ENCODE data around the gene ATG101. TPM values are rescaled to one million over a fixed set of nuclear protein-coding genes. Genes with fewer than 3 reads are reported as not detected.

ATG101 gene
- polyA plus RNA-seq, 1 experiment = 163 TPM

GRCh38 chr12:52023976-52024688 lies 45.6 kb upstream of the ATG101 start:
- peak overlapping the region; percentile 61 for H3K4me3 ChIP-seq (ENCODE audit: low read depth, low read length)
- TF ChIP-seq CTCF (IDR thresholded peaks at IDR 0.05; ENCODE audit: insufficient read depth, low read depth, low read length) = no peak
- H3K27me3 ChIP-seq (ENCODE audit: control insufficient read depth, insufficient read depth, low read length) = no peaks in the 10 kb centered on the region
- ChIA-PET POLR2A (no interaction called here), CTCF (interaction anchor here (0.5 to 24.9 kb wide), 24 partner anchors 11 to 323 kb away, joined by 3 to 974 read pairs (median 6); partner anchors contain the start of genes ACVRL1, ATG101, SMIM41 and TAMALIN)
- H3K36me3 ChIP-seq (ENCODE audit: control insufficient read depth, insufficient read depth, low read length) = no peaks in the 10 kb centered on the region
- no peak for DNase-seq (ENCODE audit: low read depth)

GRCh38 chr12:52024845-52025230 lies 44.9 kb upstream of the ATG101 start:
- DNase-seq (ENCODE audit: low read depth) = no peak
- no peak overlapping the region for H3K4me3 ChIP-seq (ENCODE audit: low read depth, low read length)
- H3K27me3 ChIP-seq (ENCODE audit: control insufficient read depth, insufficient read depth, low read length) = no peaks in the 10 kb centered on the region
- no peaks in the 10 kb centered on the region for H3K36me3 ChIP-seq (ENCODE audit: control insufficient read depth, insufficient read depth, low read length)
- ChIA-PET POLR2A (interaction anchor here (0.5 kb wide), 2 partner anchors 18 to 662 kb away, joined by 3 read pairs; partner anchors contain the start of gene TAMALIN), CTCF (interaction anchor here (0.7 to 24.9 kb wide), 35 partner anchors 10 to 860 kb away, joined by 3 to 974 read pairs (median 9); partner anchors contain the start of genes ACVRL1, ATG101, NR4A1 and SMIM41)
- no peak for TF ChIP-seq CTCF (IDR thresholded peaks at IDR 0.05; ENCODE audit: insufficient read depth, low read depth, low read length)

GRCh38 chr12:52026263-52026662 lies 43.5 kb upstream of the ATG101 start:
- CTCF ChIA-PET = interaction anchor here (0.7 to 24.9 kb wide), 32 partner anchors 9 to 853 kb away, joined by 3 to 974 read pairs (median 9); partner anchors contain the start of genes ACVRL1, ATG101, NR4A1 and SMIM41
- TF ChIP-seq CTCF (IDR thresholded peaks at IDR 0.05; ENCODE audit: insufficient read depth, low read depth, low read length) = no peak
- POLR2A ChIA-PET = interaction anchor here (1.2 kb wide), 1 partner anchor 57 kb away, joined by 7 read pairs; no protein-coding TSS in a partner anchor
- DNase-seq (ENCODE audit: low read depth) = no peak
- Histone ChIP-seq H3K4me3 (ENCODE audit: low read depth, low read length) (no peak overlapping the region), H3K36me3 (ENCODE audit: control insufficient read depth, insufficient read depth, low read length) (no peaks in the 10 kb centered on the region), H3K27me3 (ENCODE audit: control insufficient read depth, insufficient read depth, low read length) (no peaks in the 10 kb centered on the region)

GRCh38 chr12:52027085-52027843 lies 42.5 kb upstream of the ATG101 start:
- Histone ChIP-seq H3K27me3 (ENCODE audit: control insufficient read depth, insufficient read depth, low read length) (no peaks in the 10 kb centered on the region), H3K4me3 (ENCODE audit: low read depth, low read length) (no peak overlapping the region), H3K36me3 (ENCODE audit: control insufficient read depth, insufficient read depth, low read length) (no peaks in the 10 kb centered on the region)
- no peak for DNase-seq (ENCODE audit: low read depth)
- POLR2A ChIA-PET = no interaction called here
- CTCF ChIA-PET = interaction anchor here (0.6 to 24.9 kb wide), 13 partner anchors 8 to 207 kb away, joined by 3 to 974 read pairs (median 53); partner anchors contain the start of genes ATG101, NR4A1, SMIM41 and TAMALIN
- no peak for TF ChIP-seq CTCF (IDR thresholded peaks at IDR 0.05; ENCODE audit: insufficient read depth, low read depth, low read length)

- TF ChIP-seq CTCF (IDR thresholded peaks at IDR 0.05; ENCODE audit: insufficient read depth, low read depth, low read length) = no peak
- CTCF ChIA-PET = interaction anchor here (0.7 to 24.9 kb wide), 11 partner anchors 6 to 92 kb away, joined by 3 to 974 read pairs (median 6); partner anchors contain the start of genes ATG101, NR4A1, SMIM41 and TAMALIN
- POLR2A ChIA-PET = no interaction called here
- Histone ChIP-seq H3K36me3 (ENCODE audit: control insufficient read depth, insufficient read depth, low read length) (no peaks in the 10 kb centered on the region), H3K4me3 (ENCODE audit: low read depth, low read length) (no peak overlapping the region), H3K27me3 (ENCODE audit: control insufficient read depth, insufficient read depth, low read length) (no peaks in the 10 kb centered on the region)
- no peak for DNase-seq (ENCODE audit: low read depth)
Observed at GRCh38 chr12:52029685-52030084, 40.1 kb upstream of the ATG101 start.

Data from BJ (cell line).